HG03558 (cell line): ENCODE data around the gene BPIFB3.
"Not testable (repeated sequence)": the region's sequence is repeated elsewhere in the genome, so short reads cannot be mapped to it uniquely, and the experiment has no call there.

Experiments used
- ATAC-seq: cut with Tn5 transposase; IDR thresholded peaks from one replicate; pipeline ENCODE4 v1.9.1; 2021; ENCODE audit warnings: moderate number of reproducible peaks; ENCODE audit not compliant: unreplicated experiment; ENCODE audit errors: extremely low read depth

Gene BPIFB3

GRCh38 chr20:33112547-33113386 is 59.1 kb downstream of the BPIFB3 start:
- ATAC-seq: no peak

GRCh38 chr20:33113387-33113908 is 59.7 kb downstream of the BPIFB3 start:
- ATAC-seq: no peak

GRCh38 chr20:33115501-33115900 is 61.8 kb downstream of the BPIFB3 start:
- ATAC-seq: not testable (repeated sequence)

- ATAC-seq: no peak
Measured at GRCh38 chr20:33119725-33120720, 66.3 kb downstream of the BPIFB3 start.

GRCh38 chr20:33120934-33121333 is 67.2 kb downstream of the BPIFB3 start:
- ATAC-seq: no peak

GRCh38 chr20:33122297-33122696 is 68.6 kb downstream of the BPIFB3 start:
- ATAC-seq: not testable (repeated sequence)
